ENCODE data around the gene NCAPG2. TPM values are rescaled to one million over a fixed set of nuclear protein-coding genes. Genes with fewer than 3 reads are reported as not detected.

Gene NCAPG2
- polyA plus RNA-seq, 2 of the 4 experiments (the other 2 are of a cell fraction): 53.8 to 63.0 TPM

DNA sequence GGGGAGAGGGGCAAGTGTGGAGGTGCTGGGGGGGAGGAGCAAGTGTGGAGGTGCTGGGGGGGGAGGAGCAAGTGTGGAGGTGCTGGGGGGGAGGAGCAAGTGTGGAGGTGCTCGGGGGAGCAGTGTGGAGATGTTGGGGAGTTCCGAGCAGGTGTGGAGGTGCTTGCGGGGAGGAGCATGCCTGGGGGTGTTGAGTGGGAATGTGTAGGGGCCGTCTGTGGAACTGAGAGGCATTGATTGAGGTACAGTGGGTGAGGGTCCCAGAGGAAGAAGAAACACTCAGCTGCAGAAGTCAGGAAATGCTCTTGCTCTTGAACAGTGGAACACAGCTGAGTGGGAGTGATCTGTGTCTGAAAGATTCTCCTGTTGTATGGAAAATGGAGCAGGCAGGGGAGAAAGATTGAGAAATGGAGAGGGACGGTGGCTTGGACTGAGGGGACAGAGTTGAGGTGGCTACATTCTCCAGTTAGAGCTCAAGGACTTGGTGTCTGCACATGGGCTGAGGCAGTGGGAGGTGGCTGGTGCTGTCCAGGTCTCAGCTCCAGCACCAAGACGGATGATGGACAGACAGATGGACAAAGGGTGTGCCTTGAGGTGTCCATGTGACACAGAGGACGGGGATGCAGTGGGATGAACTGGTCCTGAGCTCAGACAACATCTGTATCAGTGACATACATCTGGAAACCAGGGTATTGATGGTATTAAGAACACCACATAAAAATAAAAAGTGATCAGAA is 25.2 kb upstream of the NCAPG2 start (continued):
- TF ChIP-seq, protein P1, sequence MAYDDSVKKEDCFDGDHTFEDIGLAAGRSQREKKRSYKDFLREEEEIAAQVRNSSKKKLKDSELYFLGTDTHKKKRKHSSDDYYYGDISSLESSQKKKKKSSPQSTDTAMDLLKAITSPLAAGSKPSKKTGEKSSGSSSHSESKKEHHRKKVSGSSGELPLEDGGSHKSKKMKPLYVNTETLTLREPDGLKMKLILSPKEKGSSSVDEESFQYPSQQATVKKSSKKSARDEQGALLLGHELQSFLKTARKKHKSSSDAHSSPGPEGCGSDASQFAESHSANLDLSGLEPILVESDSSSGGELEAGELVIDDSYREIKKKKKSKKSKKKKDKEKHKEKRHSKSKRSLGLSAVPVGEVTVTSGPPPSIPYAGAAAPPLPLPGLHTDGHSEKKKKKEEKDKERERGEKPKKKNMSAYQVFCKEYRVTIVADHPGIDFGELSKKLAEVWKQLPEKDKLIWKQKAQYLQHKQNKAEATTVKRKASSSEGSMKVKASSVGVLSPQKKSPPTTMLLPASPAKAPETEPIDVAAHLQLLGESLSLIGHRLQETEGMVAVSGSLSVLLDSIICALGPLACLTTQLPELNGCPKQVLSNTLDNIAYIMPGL (CRISPR knock-in tag; IDR thresholded peaks at IDR 0.05; ENCODE audit: borderline replicate concordance): no peak
- TF ChIP-seq, protein P2, sequence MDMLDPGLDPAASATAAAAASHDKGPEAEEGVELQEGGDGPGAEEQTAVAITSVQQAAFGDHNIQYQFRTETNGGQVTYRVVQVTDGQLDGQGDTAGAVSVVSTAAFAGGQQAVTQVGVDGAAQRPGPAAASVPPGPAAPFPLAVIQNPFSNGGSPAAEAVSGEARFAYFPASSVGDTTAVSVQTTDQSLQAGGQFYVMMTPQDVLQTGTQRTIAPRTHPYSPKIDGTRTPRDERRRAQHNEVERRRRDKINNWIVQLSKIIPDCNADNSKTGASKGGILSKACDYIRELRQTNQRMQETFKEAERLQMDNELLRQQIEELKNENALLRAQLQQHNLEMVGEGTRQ (IDR thresholded peaks at IDR 0.05): no peak
- TF ChIP-seq, protein P3, sequence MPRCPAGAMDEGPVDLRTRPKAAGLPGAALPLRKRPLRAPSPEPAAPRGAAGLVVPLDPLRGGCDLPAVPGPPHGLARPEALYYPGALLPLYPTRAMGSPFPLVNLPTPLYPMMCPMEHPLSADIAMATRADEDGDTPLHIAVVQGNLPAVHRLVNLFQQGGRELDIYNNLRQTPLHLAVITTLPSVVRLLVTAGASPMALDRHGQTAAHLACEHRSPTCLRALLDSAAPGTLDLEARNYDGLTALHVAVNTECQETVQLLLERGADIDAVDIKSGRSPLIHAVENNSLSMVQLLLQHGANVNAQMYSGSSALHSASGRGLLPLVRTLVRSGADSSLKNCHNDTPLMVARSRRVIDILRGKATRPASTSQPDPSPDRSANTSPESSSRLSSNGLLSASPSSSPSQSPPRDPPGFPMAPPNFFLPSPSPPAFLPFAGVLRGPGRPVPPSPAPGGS (IDR thresholded peaks at IDR 0.05): no peak
- TF ChIP-seq HOXA7 (CRISPR knock-in tag; IDR thresholded peaks at IDR 0.05) (no peak), EP300 (IDR thresholded peaks at IDR 0.05) (no peak), RFX5 (IDR thresholded peaks at IDR 0.05) (no peak)

DNA sequence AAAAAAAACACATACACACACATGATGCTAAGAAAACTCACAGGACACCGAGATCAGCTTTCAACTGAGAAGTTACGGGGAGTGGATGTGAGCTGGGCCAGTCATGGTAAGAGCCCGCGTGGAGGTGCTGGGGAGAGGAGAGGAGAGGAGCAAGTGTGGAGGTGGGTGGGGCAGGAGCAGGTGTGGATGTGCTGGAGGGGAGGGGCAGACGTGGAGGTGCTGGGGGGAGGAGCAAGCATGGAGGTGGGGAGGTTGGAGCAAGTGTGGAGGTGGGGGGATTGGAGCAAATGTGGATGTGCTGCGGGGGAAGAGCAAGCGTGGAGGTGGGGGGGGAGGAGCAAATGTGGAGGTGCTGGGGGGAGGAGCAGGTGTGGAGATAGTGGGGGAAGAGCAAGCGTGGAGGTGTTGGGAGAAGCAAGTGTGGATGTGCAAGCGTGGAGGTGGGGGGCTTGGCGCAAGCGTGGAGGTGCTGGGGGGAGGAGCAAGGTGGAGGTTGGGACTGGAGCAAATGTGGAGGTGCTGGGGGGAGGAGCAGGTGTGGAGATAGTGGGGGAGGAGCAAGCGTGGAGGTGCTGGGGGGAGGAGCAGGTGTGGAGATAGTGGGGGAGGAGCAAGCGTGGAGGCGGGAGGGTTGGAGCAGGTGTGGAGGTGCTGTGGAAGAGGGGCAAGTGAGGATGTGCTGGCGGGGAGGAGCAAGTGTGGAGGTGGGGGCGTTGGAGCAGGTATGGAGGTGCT is 24.5 kb upstream of the NCAPG2 start:
- DNase-seq (ENCODE audit: low read depth in 1 of 2, low spot score in 1 of 2): no peak
- FAIRE-seq: no peak
- Histone ChIP-seq H3K27ac (no peak overlapping the region), H3K4me2 (no peak overlapping the region), H3K4me3 (no peak overlapping the region), H3K9me3 (no peaks in the 10 kb centered on the region), H3K4me1 (no peaks in the 10 kb centered on the region)
- POLR2A ChIA-PET: no interaction called here
- CTCF ChIA-PET: interaction anchor here (0.6 kb wide), 1 partner anchor 92 kb away, joined by 4 read pairs; no protein-coding TSS in a partner anchor
- TF ChIP-seq NR3C1 (IDR thresholded peaks at IDR 0.05) (no peak), TFCP2L1 (CRISPR knock-in tag; IDR thresholded peaks at IDR 0.05) (no peak), MYC (IDR thresholded peaks at IDR 0.05; ENCODE audit: borderline replicate concordance, low read length) (no peak), CEBPB (IDR thresholded peaks at IDR 0.05) (no peak), EP300 (IDR thresholded peaks at IDR 0.05) (no peak), ZNF302 (CRISPR knock-in tag; IDR thresholded peaks at IDR 0.05) (no peak), ZC3H11A (IDR thresholded peaks at IDR 0.05) (no peak), CHD4 (IDR thresholded peaks at IDR 0.05; ENCODE audit: borderline replicate concordance) (no peak), RARB (CRISPR knock-in tag; IDR thresholded peaks at IDR 0.05) (no peak)
- TF ChIP-seq, protein P4, sequence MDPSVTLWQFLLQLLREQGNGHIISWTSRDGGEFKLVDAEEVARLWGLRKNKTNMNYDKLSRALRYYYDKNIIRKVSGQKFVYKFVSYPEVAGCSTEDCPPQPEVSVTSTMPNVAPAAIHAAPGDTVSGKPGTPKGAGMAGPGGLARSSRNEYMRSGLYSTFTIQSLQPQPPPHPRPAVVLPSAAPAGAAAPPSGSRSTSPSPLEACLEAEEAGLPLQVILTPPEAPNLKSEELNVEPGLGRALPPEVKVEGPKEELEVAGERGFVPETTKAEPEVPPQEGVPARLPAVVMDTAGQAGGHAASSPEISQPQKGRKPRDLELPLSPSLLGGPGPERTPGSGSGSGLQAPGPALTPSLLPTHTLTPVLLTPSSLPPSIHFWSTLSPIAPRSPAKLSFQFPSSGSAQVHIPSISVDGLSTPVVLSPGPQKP (IDR thresholded peaks at IDR 0.05; ENCODE audit: low read depth, low read length): no peak
- TF ChIP-seq, protein P5, sequence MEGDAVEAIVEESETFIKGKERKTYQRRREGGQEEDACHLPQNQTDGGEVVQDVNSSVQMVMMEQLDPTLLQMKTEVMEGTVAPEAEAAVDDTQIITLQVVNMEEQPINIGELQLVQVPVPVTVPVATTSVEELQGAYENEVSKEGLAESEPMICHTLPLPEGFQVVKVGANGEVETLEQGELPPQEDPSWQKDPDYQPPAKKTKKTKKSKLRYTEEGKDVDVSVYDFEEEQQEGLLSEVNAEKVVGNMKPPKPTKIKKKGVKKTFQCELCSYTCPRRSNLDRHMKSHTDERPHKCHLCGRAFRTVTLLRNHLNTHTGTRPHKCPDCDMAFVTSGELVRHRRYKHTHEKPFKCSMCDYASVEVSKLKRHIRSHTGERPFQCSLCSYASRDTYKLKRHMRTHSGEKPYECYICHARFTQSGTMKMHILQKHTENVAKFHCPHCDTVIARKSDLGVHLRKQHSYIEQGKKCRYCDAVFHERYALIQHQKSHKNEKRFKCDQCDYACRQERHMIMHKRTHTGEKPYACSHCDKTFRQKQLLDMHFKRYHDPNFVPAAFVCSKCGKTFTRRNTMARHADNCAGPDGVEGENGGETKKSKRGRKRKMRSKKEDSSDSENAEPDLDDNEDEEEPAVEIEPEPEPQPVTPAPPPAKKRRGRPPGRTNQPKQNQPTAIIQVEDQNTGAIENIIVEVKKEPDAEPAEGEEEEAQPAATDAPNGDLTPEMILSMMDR (IDR thresholded peaks at IDR 0.05): no peak
- ATAC-seq: no peak
- 96% methylated on average over 7 of the region's 16 CpGs for WGBS (ENCODE audit: missing lambda C conversion rate)
